Measurements from ENCODE around the gene EGFL8. TPM values are rescaled to one million over a fixed set of nuclear protein-coding genes. Genes with fewer than 3 reads are reported as not detected.
A peak's percentile ranks its signal among the peaks of the same experiment; 100 is the strongest.

The EGFL8 gene
- total RNA-seq, 2 donors from 2014 or later, result 10.4 to 13.7 TPM

DNA sequence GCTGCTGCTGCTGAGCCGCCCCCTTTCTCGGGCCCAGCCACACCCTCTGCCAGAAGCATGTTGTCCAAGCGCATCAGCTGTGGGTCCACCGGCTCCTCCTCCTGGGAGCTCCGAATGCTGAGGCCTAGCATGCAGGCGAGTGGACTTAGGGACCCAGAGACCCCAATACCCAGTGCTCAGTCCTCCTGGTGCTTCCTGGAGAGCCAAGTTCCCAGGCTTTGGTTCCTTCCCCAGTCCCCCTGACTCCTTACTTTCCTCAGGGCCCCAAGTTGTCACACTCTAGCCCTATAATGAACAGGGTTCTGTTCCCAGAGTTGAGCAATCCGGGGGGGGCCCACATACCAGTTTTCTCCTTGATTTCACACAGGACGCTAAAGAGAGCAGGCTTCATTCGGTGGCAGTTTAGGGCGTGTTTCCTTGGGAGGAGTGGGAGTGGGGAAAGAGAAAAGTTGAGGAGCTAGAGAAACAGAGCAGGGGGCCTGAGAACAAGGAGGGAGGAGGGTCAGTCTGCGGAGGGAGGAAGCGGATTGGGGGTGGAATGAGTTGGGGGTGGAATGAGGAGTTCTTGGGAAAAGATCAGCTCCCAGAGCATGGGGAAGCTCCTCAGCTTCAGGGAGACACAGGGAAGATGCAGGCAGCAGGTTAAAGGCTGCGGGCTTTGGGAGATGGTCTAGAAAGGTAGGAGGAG lies 24.1 kb downstream of the EGFL8 start:
- Histone ChIP-seq H3K27me3 (no peaks in the 10 kb centered on the region), H3K9me3 (no peaks in the 10 kb centered on the region), H3K36me3 (no peaks in the 10 kb centered on the region), H3K9ac (ENCODE audit: low read depth in 2 of 2, low read length in 2 of 2) (peak overlapping the region; percentile 84 to 91), H3K27ac (peak overlapping the region; percentile 87), H3K4me3 (peak overlapping the region; percentile 69), H3K4me1 (no peaks in the 10 kb centered on the region)
- intact Hi-C loops (cut with DNase I), result no loop called here
- no peak for DNase-seq
- TF ChIP-seq, protein P1, sequence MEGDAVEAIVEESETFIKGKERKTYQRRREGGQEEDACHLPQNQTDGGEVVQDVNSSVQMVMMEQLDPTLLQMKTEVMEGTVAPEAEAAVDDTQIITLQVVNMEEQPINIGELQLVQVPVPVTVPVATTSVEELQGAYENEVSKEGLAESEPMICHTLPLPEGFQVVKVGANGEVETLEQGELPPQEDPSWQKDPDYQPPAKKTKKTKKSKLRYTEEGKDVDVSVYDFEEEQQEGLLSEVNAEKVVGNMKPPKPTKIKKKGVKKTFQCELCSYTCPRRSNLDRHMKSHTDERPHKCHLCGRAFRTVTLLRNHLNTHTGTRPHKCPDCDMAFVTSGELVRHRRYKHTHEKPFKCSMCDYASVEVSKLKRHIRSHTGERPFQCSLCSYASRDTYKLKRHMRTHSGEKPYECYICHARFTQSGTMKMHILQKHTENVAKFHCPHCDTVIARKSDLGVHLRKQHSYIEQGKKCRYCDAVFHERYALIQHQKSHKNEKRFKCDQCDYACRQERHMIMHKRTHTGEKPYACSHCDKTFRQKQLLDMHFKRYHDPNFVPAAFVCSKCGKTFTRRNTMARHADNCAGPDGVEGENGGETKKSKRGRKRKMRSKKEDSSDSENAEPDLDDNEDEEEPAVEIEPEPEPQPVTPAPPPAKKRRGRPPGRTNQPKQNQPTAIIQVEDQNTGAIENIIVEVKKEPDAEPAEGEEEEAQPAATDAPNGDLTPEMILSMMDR (IDR thresholded peaks at IDR 0.05), result no peak

DNA sequence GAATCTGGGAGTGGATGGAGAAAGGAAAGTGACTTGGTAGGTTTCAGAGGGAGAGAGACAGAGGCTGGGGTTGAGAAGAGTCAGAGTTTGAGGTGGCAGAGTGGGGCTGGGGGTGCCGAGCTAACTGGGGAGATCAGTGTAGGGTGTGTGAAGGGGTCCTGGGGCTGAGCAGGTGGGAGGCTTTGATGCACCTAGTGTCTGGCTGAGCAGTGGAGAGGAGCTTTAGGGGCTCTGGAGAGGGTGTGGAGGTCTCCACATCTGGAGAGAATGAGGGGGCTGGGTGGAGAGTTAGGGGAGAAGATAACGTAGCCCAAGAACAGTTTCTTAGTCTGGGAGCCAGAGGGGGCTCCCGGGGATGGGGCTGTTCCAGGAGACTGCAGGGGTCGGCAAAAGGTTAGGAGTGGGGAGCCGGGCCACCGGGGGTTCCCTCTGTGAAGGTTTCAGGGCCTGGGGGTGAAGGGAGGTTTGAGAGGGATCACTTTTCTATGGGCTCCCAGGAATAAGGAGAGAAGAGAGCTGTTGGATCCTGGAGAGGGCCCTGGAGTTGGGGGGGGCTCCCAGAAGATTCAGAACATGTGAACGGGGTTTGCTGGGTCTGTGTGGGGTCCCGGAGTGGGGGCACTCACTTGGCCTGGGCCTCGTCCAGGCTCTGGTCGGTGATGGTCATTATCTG lies 24.8 kb downstream of the EGFL8 start:
- no peaks in the 10 kb centered on the region for H3K36me3 ChIP-seq
- H3K9me3 ChIP-seq, result no peaks in the 10 kb centered on the region
- no peaks in the 10 kb centered on the region for H3K27me3 ChIP-seq
- intact Hi-C loops (cut with DNase I), result no loop called here
- H3K4me1 ChIP-seq, result no peaks in the 10 kb centered on the region
- no peak for DNase-seq
- peak overlapping the region; percentile 87 for H3K27ac ChIP-seq
- peak overlapping the region; percentile 69 for H3K4me3 ChIP-seq
- TF ChIP-seq, protein P1 (IDR thresholded peaks at IDR 0.05), result no peak
- H3K9ac ChIP-seq (ENCODE audit: low read depth in 2 of 2, low read length in 2 of 2), result peak overlapping the region; percentile 84 to 91

- H3K36me3 ChIP-seq, result no peaks in the 10 kb centered on the region
- peak overlapping the region; percentile 69 for H3K4me3 ChIP-seq
- intact Hi-C loops (cut with DNase I), result no loop called here
- TF ChIP-seq, protein P1 (IDR thresholded peaks at IDR 0.05), result no peak
- H3K4me1 ChIP-seq, result peaks cover under 1% of the 10 kb centered on the region
- peak overlapping the region; percentile 87 for H3K27ac ChIP-seq
- no peaks in the 10 kb centered on the region for H3K9me3 ChIP-seq
- H3K27me3 ChIP-seq, result no peaks in the 10 kb centered on the region
- DNase-seq, result no peak
- peak overlapping the region; percentile 84 to 91 for H3K9ac ChIP-seq (ENCODE audit: low read depth in 2 of 2, low read length in 2 of 2)
These were observed 25.3 kb downstream of the EGFL8 start for GRCh38 chr6:32189742-32190053.

DNA sequence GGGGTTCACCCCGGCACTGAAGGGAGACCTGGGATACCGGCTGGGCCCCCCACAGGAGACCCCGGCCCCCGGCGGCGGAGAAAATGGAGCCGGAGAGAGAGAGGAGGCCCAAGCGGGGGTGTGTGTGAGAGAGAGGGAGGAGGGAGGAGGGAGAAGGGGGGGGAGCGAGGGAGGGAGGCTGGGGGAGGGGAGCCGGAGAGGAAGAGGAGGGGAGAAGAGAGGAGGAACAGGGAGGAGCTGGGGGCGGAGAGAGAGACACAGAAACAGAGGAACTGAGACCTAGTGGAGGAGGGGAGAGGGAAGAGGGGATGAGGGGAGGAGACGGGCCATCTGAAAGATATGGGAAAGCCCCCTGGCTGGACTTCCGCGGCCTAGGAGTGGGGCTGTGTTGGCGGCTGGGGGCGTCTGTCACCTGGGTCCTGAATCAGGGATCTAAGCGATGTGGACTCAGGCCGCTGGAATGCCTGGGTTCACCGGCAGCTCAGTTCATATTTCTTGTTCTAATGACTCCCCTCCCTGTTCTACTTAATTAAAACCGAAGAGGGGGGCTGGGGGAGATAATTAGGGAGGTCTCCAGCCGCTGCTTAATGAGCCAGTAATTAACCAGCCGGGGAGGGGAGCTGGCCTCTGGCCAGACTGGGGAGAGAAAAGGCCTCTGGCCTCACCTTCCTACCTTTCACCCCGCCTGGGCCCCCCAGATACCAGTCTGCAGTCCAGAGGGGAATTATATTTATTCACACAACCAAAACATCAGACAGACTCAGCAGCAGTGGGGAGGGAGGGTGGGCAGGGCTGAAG lies 25.9 kb downstream of the EGFL8 start, which contains the start of gene PBX2:
TSS of gene PBX2 (minus strand) at position 149 of the 798 bp plus-strand sequence. CDS start 287 bp downstream, outside the sequence.
- H3K9me3 ChIP-seq, result no peaks in the 10 kb centered on the region
- H3K9ac ChIP-seq (ENCODE audit: low read depth in 2 of 2, low read length in 2 of 2), result peak within 1 kb of the TSS; percentile 91
- peak within 1 kb of the TSS; percentile 69 for H3K4me3 ChIP-seq
- H3K27ac ChIP-seq, result peak within 1 kb of the TSS; percentile 87
- peaks cover 2% of the 10 kb centered on the region for H3K4me1 ChIP-seq
- intact Hi-C loops (cut with DNase I), result no loop called here
- no peaks in the 10 kb centered on the region for H3K36me3 ChIP-seq
- TF ChIP-seq, protein P1 (IDR thresholded peaks at IDR 0.05), result no peak
- DNase-seq, result peak; percentile 95
- H3K27me3 ChIP-seq, result no peaks in the 10 kb centered on the region

- no peaks in the 10 kb centered on the region for H3K27me3 ChIP-seq
- H3K27ac ChIP-seq, result peak overlapping the region; percentile 82
- no peaks in the 10 kb centered on the region for H3K36me3 ChIP-seq
- no peaks in the 10 kb centered on the region for H3K9me3 ChIP-seq
- TF ChIP-seq, protein P1 (IDR thresholded peaks at IDR 0.05), result no peak
- intact Hi-C loops (cut with DNase I), result no loop called here
- peaks cover 2% of the 10 kb centered on the region for H3K4me1 ChIP-seq
- no peak for DNase-seq
- peak overlapping the region; percentile 85 to 91 for H3K9ac ChIP-seq (ENCODE audit: low read depth in 2 of 2, low read length in 2 of 2)
- H3K4me3 ChIP-seq, result peak overlapping the region; percentile 69
These were observed 26.7 kb downstream of the EGFL8 start for GRCh38 chr6:32190911-32191677.

All from colonic mucosa (tissue), 4 donors.